Loucy (cell line): ENCODE measurements around the gene SMG6.

Experiments used
- H2AFZ ChIP-seq: fragments of 200-600 bp; sonication (generic); 2 replicates; pipeline ENCODE4 v1.6.0; 2016; ENCODE audit warnings: antibody characterized with exemption, mild to moderate bottlenecking, low read length, moderate library complexity
- H3F3A ChIP-seq: fragments of 200-600 bp; 2 replicates; pipeline ENCODE4 v1.6.0; 2016; ENCODE audit warnings: antibody characterized with exemption, low read depth, mild to moderate bottlenecking
- H3K27me3 ChIP-seq: fragments of 200-600 bp; sonication (generic); 2 replicates; pipeline ENCODE4 v1.6.1; 2014; ENCODE audit warnings: low read length, mild to moderate bottlenecking; ENCODE audit not compliant: insufficient read depth, poor library complexity, severe bottlenecking
- H3K36me3 ChIP-seq: fragments of 200-600 bp; sonication (generic); 2 replicates; pipeline ENCODE4 v1.6.1; 2016; ENCODE audit warnings: low read length; ENCODE audit not compliant: insufficient read depth
- H3K4me1 ChIP-seq: fragments of 200-600 bp; sonication (generic); 2 replicates; pipeline ENCODE4 v1.5.1; 2014; ENCODE audit warnings: low read length, mild to moderate bottlenecking; ENCODE audit not compliant: insufficient read depth, poor library complexity, severe bottlenecking
- H3K4me2 ChIP-seq: fragments of 200-600 bp; sonication (generic); 2 replicates; pipeline ENCODE4 v1.6.0; 2014; ENCODE audit warnings: antibody characterized with exemption, low read length, low read depth, mild to moderate bottlenecking; ENCODE audit not compliant: poor library complexity, severe bottlenecking
- H3K4me3 ChIP-seq: fragments of 200-600 bp; sonication (generic); 2 replicates; pipeline ENCODE4 v1.5.1; 2014; ENCODE audit warnings: low read length, mild to moderate bottlenecking, mixed read lengths; ENCODE audit not compliant: poor library complexity, severe bottlenecking
- H3K79me2 ChIP-seq: fragments of 200-600 bp; sonication (generic); 2 replicates; pipeline ENCODE4 v1.6.1; 2014; ENCODE audit warnings: low read length; ENCODE audit not compliant: insufficient read depth
- H3K9ac ChIP-seq: fragments of 200-600 bp; sonication (generic); 2 replicates; pipeline ENCODE4 v1.6.0; 2014; ENCODE audit warnings: mild to moderate bottlenecking, low read depth, low read length, moderate library complexity; ENCODE audit not compliant: poor library complexity, severe bottlenecking
- H3K9me2 ChIP-seq: fragments of 200-600 bp; sonication (generic); replicated peaks from 2 replicates; pipeline ENCODE4 v1.6.1; 2016; ENCODE audit warnings: low read depth, low read length, mixed read lengths
- H3K9me3 ChIP-seq: fragments of 200-600 bp; sonication (generic); 2 replicates; pipeline ENCODE4 v1.6.1; 2014; ENCODE audit warnings: mild to moderate bottlenecking, antibody characterized with exemption, low read length, low read depth; ENCODE audit not compliant: insufficient read depth
- H4K20me1 ChIP-seq: fragments of 200-600 bp; sonication (generic); 2 replicates; pipeline ENCODE4 v1.6.0; 2014; ENCODE audit warnings: antibody characterized with exemption, low read length, mild to moderate bottlenecking; ENCODE audit not compliant: insufficient read depth, poor library complexity, severe bottlenecking
- EZH2phosphoT487 ChIP-seq: fragments of 200-600 bp; IDR thresholded peaks from 2 replicates; pipeline ENCODE4 v1.6.1; 2018; ENCODE audit warnings: antibody characterized with exemption, mild to moderate bottlenecking, moderate library complexity, borderline replicate concordance
- TF ChIP-seq, protein P1 (sequence below): fragments of 200-600 bp; sonication (generic); conservative IDR thresholded peaks from 2 replicates; pipeline ENCODE4 v1.5.1; 2014; ENCODE audit warnings: mild to moderate bottlenecking, antibody characterized with exemption, low read length

The SMG6 gene

GRCh38 chr17:2210726-2211125 lies 92.9 kb downstream of the SMG6 start:
- no peaks in the 10 kb centered on the region for H4K20me1 ChIP-seq
- H3K9me3 ChIP-seq = no peaks in the 10 kb centered on the region
- no peak overlapping the region for H2AFZ ChIP-seq
- H3K4me1 ChIP-seq = peaks cover 64% of the 10 kb centered on the region
- peaks cover 85% of the 10 kb centered on the region for H3K79me2 ChIP-seq
- peaks cover 44% of the 10 kb centered on the region; the same call in 1 of the 2 replicates for H3K36me3 ChIP-seq
- no peak overlapping the region for H3K9ac ChIP-seq
- no peaks in the 10 kb centered on the region for H3K27me3 ChIP-seq
- no peaks in the 10 kb centered on the region for H3K9me2 ChIP-seq
- peak overlapping the region; percentile 15 for H3K4me2 ChIP-seq
- H3F3A ChIP-seq = peaks cover 7% of the 10 kb centered on the region
- no peak overlapping the region for H3K4me3 ChIP-seq
- TF ChIP-seq EZH2phosphoT487 = no peak
- TF ChIP-seq, protein P1, sequence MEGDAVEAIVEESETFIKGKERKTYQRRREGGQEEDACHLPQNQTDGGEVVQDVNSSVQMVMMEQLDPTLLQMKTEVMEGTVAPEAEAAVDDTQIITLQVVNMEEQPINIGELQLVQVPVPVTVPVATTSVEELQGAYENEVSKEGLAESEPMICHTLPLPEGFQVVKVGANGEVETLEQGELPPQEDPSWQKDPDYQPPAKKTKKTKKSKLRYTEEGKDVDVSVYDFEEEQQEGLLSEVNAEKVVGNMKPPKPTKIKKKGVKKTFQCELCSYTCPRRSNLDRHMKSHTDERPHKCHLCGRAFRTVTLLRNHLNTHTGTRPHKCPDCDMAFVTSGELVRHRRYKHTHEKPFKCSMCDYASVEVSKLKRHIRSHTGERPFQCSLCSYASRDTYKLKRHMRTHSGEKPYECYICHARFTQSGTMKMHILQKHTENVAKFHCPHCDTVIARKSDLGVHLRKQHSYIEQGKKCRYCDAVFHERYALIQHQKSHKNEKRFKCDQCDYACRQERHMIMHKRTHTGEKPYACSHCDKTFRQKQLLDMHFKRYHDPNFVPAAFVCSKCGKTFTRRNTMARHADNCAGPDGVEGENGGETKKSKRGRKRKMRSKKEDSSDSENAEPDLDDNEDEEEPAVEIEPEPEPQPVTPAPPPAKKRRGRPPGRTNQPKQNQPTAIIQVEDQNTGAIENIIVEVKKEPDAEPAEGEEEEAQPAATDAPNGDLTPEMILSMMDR = no peak

DNA sequence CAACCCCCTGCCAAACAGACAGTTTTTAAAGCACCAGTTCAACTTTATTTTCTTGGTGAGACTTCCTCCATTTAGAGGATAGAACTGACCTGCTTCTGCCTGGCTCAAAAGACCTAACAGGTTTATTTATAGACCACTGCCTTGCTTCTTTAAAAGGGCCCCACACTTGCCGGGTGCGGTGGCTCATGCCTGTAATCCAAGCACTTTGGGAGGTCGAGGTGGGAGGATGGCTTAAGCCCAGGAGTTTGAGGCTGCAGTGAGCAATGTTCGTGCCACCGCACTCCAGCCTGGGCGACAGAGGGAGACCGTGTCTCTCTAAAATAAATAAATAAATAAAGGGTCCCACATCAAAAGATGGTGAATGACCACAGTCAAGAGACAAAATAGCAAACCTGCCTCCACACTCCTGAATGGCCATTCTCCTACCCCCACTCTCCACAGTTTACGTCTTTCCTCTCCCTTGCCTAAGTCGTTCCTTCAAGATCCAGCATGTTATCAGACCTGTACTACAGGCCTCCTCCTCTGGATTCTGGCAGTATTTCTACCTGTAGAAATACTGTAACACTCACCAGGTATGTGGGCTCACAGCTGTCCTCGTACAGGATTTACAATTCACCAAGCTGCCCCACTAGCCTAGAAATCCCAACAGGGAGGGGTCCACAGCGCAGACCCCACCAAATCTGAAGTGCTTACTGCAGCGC lies 95.6 kb downstream of the SMG6 start:
- H3K9me3 ChIP-seq = no peaks in the 10 kb centered on the region
- H3K4me1 ChIP-seq = peaks cover 46% of the 10 kb centered on the region
- H3K9ac ChIP-seq = peak overlapping the region; percentile 13
- no peak overlapping the region for H3K4me3 ChIP-seq
- peaks cover 64% of the 10 kb centered on the region for H3K79me2 ChIP-seq
- H3F3A ChIP-seq = no peaks in the 10 kb centered on the region
- H2AFZ ChIP-seq = no peak overlapping the region
- H4K20me1 ChIP-seq = no peaks in the 10 kb centered on the region
- H3K9me2 ChIP-seq = no peaks in the 10 kb centered on the region
- no peak overlapping the region for H3K4me2 ChIP-seq
- no peak for TF ChIP-seq EZH2phosphoT487
- TF ChIP-seq, protein P1 = no peak
- peaks cover 47% of the 10 kb centered on the region; the same call in 1 of the 2 replicates for H3K36me3 ChIP-seq
- no peaks in the 10 kb centered on the region for H3K27me3 ChIP-seq

DNA sequence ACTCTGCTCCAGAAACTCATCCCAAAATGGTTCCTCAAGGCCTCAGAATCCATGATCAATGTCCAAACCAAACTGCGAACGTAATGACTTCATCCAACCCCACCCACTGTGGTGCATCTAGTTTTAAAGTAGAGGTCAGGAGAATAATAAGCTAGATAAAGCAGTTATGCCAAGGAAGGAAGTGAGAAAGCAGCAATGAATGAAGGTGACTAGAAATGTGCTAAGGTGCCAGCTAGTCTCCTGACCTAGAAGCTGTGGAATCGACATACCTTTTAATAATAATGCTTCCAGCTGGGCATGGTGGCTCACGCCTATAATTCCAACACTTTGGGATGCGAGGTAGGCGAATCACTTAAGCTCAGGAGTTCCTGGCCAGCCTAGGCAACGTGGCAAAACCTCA lies 99.2 kb downstream of the SMG6 start:
- H3K9me3 ChIP-seq = no peaks in the 10 kb centered on the region
- TF ChIP-seq, protein P1 = no peak
- TF ChIP-seq EZH2phosphoT487 = no peak
- H3K79me2 ChIP-seq = peaks cover 61% of the 10 kb centered on the region; the same call in 1 of the 2 replicates
- H3F3A ChIP-seq = no peaks in the 10 kb centered on the region
- H3K4me1 ChIP-seq = peaks cover 19% of the 10 kb centered on the region
- no peak overlapping the region for H2AFZ ChIP-seq
- H3K9me2 ChIP-seq = no peaks in the 10 kb centered on the region
- no peak overlapping the region for H3K4me2 ChIP-seq
- no peaks in the 10 kb centered on the region for H4K20me1 ChIP-seq
- H3K9ac ChIP-seq = peak overlapping the region; percentile 35
- H3K36me3 ChIP-seq = peaks cover 42% of the 10 kb centered on the region; the same call in 1 of the 2 replicates
- H3K4me3 ChIP-seq = no peak overlapping the region
- H3K27me3 ChIP-seq = no peaks in the 10 kb centered on the region
